ENCODE results near the gene KRTAP5-9. TPM values are rescaled to one million over a fixed set of nuclear protein-coding genes. Genes with fewer than 3 reads are reported as not detected.
"Not testable (repeated sequence)": the region's sequence is repeated elsewhere in the genome, so short reads cannot be mapped to it uniquely, and the experiment has no call there.

The KRTAP5-9 gene
- total RNA-seq, 4 donors from 2014 or later: not detected

- intact Hi-C loops (cut with DNase I): no loop called here
- WGBS: 85% methylated on average over 11 of the region's 11 CpGs
- no peak for TF ChIP-seq CTCF (IDR thresholded peaks at IDR 0.05)
- TF ChIP-seq POLR2AphosphoS5 (IDR thresholded peaks at IDR 0.05): no peak
- TF ChIP-seq POLR2A (IDR thresholded peaks at IDR 0.05; ENCODE audit: low read depth): no peak
- TF ChIP-seq EP300 (IDR thresholded peaks at IDR 0.05): no peak
- H3K27me3 ChIP-seq: peaks cover 0 to 7% (median 0%) of the 10 kb centered on the region in 4 donors
- H3K27ac ChIP-seq (replicated peaks in 1 of 4): no peak overlapping the region
- H3K36me3 ChIP-seq: no peaks in the 10 kb centered on the region
- no peaks in the 10 kb centered on the region for H3K9me3 ChIP-seq
- no peaks in the 10 kb centered on the region for H3K4me1 ChIP-seq
- H3K4me3 ChIP-seq: no peak overlapping the region
- DNase-seq (ENCODE audit: extremely low spot score): no peak
Measured at GRCh38 chr11:71539017-71539416, 9.2 kb upstream of the KRTAP5-9 start.

- H3K27ac ChIP-seq (replicated peaks in 1 of 4); H3K9me3 ChIP-seq; DNase-seq (ENCODE audit: extremely low spot score); intact Hi-C loops (cut with DNase I); H3K4me3 ChIP-seq; H3K27me3 ChIP-seq; H3K36me3 ChIP-seq; H3K4me1 ChIP-seq: not testable (repeated sequence)
- WGBS: 95% methylated on average over 11 of the region's 11 CpGs
Measured at GRCh38 chr11:71539971-71540370, 8.2 kb upstream of the KRTAP5-9 start.

GRCh38 chr11:71540521-71541304, 7.5 kb upstream of the KRTAP5-9 start:
- intact Hi-C loops (cut with DNase I); H3K4me1 ChIP-seq; H3K9me3 ChIP-seq; H3K4me3 ChIP-seq; DNase-seq (ENCODE audit: extremely low spot score); H3K27ac ChIP-seq (replicated peaks in 1 of 4); H3K36me3 ChIP-seq: not testable (repeated sequence)
- H3K27me3 ChIP-seq: peaks cover 0 to 13% (median 0%) of the 10 kb centered on the region in 4 donors
- 91% methylated on average over 9 of the region's 9 CpGs for WGBS

GRCh38 chr11:71542382-71542781, 5.8 kb upstream of the KRTAP5-9 start:
- no peak for DNase-seq (ENCODE audit: extremely low spot score)
- H3K9me3 ChIP-seq: no peaks in the 10 kb centered on the region
- H3K36me3 ChIP-seq: no peaks in the 10 kb centered on the region
- no peak overlapping the region for H3K27ac ChIP-seq (replicated peaks in 1 of 4)
- intact Hi-C loops (cut with DNase I): no loop called here
- H3K27me3 ChIP-seq: peaks cover 0 to 27% (median 0%) of the 10 kb centered on the region in 4 donors
- TF ChIP-seq EP300 (IDR thresholded peaks at IDR 0.05) (no peak), POLR2AphosphoS5 (IDR thresholded peaks at IDR 0.05) (no peak), CTCF (IDR thresholded peaks at IDR 0.05) (no peak), POLR2A (IDR thresholded peaks at IDR 0.05; ENCODE audit: low read depth) (no peak)
- H3K4me1 ChIP-seq: no peaks in the 10 kb centered on the region
- 80% methylated on average over 7 of the region's 7 CpGs for WGBS
- no peak overlapping the region for H3K4me3 ChIP-seq

GRCh38 chr11:71542879-71543777, 5.1 kb upstream of the KRTAP5-9 start:
- 78% methylated on average over 14 of the region's 15 CpGs for WGBS
- Histone ChIP-seq H3K27ac (replicated peaks in 1 of 4) (no peak overlapping the region), H3K4me3 (no peak overlapping the region), H3K4me1 (no peaks in the 10 kb centered on the region), H3K27me3 (peaks cover 0 to 35% (median 0%) of the 10 kb centered on the region in 4 donors), H3K9me3 (no peaks in the 10 kb centered on the region), H3K36me3 (no peaks in the 10 kb centered on the region)
- TF ChIP-seq CTCF (IDR thresholded peaks at IDR 0.05) (no peak), POLR2A (IDR thresholded peaks at IDR 0.05; ENCODE audit: low read depth) (no peak), EP300 (IDR thresholded peaks at IDR 0.05) (no peak), POLR2AphosphoS5 (IDR thresholded peaks at IDR 0.05) (no peak)
- intact Hi-C loops (cut with DNase I): no loop called here
- no peak for DNase-seq (ENCODE audit: extremely low spot score)
